GM21723 (cell line): ENCODE data around the gene PTPRK.

Experiments used
- ATAC-seq: cut with Tn5 transposase; IDR thresholded peaks from one replicate; pipeline ENCODE4 v1.9.1; 2021; ENCODE audit warnings: mild to moderate bottlenecking, moderate library complexity; ENCODE audit not compliant: unreplicated experiment

Gene PTPRK

GRCh38 chr6:127976796-127977195 lies 543.6 kb downstream of the PTPRK start:
- ATAC-seq, result no peak

DNA sequence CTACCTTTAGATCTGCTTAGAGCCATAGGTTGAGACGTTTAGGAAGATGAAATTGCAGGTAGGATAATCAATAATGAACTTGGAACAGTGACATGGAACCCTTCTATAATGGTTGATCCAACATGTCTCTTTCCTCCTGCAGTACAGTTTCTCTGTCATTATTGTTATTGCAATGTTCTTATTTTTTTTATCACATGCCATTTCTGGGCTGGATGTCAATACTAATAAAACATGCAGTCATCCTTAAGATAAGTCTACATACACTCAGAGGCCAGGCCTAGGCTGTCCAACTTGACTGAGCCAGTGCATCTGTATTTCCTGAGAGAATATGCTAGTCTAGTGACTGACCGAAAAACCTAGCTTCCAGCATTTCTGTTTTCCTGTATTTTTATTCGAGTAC lies 544.3 kb downstream of the PTPRK start:
- ATAC-seq, result no peak

DNA sequence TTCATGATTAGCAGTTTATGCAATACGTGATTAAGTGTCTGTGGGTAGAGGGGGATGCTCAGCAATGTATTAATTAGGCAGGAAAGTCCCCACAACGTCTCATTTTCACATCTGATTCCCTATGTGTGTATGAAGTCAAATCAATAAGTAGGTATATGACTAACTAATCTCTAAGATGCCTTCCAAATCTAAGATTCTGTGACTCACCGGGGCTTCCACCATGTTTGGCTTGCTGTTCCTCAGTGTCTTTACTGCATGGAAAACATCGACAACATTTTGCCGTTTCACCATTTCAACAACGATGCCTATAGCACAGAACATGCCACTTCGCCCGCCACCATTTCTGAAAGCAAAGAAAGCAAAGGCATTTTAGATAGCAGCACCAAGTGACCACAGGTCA lies 547.6 kb downstream of the PTPRK start:
- no peak for ATAC-seq

DNA sequence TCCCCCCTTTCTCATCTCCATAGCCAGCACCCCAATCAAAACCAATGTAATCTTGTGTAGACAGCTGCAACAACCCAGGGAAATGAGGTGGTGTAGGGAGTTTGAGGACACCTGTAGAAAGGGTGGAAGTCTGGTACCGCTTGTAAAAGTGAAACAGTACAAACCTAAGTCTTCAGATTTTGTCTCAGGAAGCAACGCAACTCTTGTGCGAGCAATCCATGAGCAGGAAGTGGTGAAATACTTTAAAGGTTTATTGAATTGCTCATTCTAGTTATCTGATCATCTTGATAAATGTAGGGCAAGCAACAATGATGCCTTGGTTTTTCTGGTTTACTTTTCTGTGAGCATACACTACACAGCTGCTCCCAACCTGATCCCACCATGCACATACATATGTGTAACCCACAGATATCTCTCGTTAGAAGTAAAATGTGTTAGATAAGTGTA lies 548.4 kb downstream of the PTPRK start:
- ATAC-seq, result no peak

- no peak for ATAC-seq
These were observed 549.0 kb downstream of the PTPRK start for GRCh38 chr6:127971386-127971785.

DNA sequence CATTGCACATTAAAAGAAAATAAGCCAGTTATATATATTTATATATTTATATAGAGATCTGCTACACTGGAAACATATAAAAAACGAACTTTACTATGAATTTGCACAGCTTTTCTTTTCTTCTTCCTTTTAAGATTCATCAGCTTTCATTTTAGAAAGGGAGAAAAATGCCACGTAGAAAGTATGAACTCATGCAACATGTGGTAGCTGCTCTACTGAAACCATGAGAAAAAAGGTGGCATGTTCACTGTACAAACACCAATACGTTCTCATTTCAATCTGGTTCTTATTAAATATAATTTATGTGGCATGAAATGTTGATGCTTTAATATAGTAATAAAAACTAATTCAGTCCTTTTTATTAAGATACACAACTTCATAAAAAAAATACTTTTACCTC lies 550.7 kb downstream of the PTPRK start:
- ATAC-seq, result no peak

- ATAC-seq, result no peak
These were observed 552.0 kb downstream of the PTPRK start for GRCh38 chr6:127968394-127968793.

- no peak for ATAC-seq
These were observed 552.7 kb downstream of the PTPRK start for GRCh38 chr6:127967708-127968107.

GRCh38 chr6:127966616-127967015 lies 553.8 kb downstream of the PTPRK start:
- ATAC-seq, result no peak

DNA sequence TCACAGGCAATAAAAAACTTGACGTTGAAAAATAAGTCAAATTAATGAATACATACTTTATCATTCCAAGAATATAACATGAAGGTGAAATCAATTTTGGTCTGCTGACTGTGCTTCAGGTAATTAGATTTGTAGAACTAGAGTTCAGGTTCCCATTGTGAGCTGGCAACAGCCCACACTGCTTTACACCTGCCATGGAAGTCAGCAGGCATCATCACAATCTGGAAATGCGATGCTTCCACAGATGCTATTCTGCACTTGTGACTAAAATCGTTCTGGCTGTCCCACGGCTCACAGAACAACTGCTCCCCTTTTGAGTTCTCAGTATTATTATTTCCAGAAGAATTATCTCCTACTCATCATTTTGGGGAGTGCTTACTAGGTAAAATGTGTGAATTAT lies 556.9 kb downstream of the PTPRK start:
- no peak for ATAC-seq

DNA sequence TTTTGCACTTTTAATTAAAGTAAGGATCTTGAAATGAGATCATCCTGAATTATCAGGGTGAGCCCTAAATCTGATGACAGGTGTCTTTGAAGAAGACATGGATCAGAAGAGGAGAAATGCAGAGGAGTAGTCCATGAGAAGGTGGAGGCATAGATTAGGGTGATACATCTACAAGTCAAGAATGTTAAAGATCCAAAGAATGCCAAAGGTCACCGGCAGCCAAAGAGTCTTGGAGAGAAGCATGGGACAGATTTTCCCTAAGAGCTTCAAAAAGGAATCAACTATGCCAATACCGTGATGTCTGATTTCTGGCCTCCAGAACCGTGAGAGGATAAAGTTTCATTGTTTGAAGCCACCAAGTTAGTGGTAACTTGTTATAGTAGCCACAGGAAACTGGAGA lies 560.5 kb downstream of the PTPRK start:
- no peak for ATAC-seq

DNA sequence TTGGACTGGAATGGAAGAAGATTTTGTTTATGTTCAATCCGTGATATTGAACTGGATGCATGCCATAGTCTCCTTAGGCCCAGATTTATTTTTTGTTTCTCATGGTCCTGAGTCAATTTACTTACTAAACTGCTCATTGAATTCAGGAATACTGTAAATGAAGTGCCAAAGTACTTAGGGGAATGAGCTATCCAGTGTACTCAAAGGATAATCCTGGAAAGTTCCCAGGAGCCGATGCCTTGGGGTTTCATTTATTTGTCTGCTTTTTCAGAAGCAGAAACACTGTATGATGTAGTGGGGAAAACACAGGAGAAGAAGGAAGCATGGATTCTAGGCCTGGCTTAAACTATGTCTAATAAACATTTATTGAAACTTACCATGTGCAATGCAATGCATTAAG lies 563.4 kb downstream of the PTPRK start:
- ATAC-seq, result no peak

DNA sequence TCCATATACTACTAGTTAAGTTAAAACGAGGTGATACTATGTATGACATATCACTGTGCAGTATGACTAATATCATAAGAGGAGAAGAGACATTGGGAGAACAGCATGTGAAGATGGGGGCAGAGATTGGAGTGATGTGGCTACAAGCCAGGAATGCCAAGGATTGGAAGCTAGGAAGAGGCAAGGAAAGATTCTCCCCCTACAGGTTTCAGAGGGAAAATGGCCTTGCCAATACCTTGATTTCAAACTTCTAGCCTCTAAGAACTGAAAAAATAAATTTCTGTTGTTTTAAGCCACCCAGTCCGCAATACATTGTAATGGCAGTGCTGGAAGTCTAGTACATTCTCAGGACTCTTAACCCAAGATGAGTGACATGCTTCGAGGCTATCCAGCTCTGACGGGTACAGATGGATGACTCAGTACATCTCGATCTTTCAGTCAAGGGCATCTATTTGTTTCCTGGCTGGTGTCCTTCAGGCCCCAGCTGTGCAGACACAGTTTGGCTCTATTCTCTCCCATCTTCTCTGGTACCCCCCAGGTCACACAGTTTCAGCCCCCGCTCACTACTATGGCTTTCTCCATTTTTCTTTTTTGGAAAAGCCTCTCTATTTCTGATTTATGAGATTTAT lies 564.0 kb downstream of the PTPRK start:
- no peak for ATAC-seq

DNA sequence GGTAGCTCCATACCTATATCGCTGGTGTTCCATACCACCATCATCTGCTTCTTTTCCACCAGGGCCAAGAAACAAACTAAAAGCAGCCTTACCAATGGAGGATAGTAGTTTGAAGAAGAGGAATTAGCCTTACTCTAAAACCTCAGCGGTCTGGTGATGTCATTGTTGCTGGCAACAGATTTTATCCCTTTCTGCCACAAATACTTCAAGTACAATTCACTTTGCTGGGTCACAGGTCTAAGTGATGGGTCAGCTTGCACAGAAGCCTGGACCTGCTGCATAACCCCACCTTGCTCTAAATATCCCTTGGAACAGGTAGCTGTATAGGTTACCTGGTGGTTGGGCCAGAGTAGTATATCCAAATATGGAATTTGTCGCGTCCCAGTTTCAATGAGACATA lies 566.3 kb downstream of the PTPRK start:
- ATAC-seq, result no peak

GRCh38 chr6:127952831-127953230 lies 567.6 kb downstream of the PTPRK start:
- ATAC-seq, result no peak

- no peak for ATAC-seq
These were observed 568.2 kb downstream of the PTPRK start for GRCh38 chr6:127952176-127952575.

- ATAC-seq, result peak; percentile 64
These were observed 569.1 kb downstream of the PTPRK start for GRCh38 chr6:127951172-127951917.

DNA sequence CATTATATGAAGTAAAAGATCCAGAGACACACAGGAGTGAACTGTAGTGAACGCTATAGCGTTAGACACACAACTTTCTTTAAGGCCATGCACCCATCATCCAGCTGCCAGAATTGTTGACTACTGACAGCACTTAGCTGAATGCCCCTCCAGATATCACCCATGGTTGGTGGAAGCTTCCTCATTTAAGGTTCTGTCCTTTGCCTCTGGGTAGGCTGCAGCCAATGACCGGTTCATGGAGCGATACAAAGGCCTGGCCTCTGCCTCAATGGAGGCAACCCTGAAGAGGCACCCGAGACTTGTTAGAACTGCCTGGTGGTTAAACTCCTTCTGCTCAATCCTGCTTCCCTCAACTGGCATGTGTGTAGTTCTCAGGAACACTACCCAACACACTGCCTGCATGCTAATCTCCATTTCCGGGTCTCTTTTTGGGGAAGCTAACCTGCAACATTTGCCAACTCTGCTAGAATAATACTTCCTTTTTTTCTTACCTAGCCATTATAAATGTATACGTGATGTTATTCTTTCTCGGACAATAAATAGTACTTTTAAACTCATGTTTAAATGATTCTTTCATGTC lies 569.7 kb downstream of the PTPRK start:
- ATAC-seq, result peak; percentile 28

DNA sequence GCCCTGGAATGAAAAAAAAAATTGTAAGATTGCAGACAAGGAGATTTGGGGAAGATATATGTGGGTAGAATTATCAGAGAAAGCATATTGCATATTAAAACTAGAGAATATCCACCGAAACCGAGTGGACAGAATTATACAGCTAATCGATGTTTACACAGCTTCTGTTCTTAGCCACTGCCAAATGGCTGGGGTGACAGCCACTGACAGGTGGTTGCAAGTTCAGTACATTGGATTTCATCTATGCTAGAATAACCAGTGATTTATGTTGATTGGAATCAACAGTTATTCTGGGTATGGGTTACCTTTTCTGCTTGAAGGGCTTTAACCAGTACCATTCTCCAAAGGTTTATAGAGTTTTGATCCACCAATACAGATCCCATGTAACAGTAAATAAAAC lies 571.1 kb downstream of the PTPRK start:
- no peak for ATAC-seq

- ATAC-seq, result no peak
These were observed 574.0 kb downstream of the PTPRK start for GRCh38 chr6:127946388-127946787.

DNA sequence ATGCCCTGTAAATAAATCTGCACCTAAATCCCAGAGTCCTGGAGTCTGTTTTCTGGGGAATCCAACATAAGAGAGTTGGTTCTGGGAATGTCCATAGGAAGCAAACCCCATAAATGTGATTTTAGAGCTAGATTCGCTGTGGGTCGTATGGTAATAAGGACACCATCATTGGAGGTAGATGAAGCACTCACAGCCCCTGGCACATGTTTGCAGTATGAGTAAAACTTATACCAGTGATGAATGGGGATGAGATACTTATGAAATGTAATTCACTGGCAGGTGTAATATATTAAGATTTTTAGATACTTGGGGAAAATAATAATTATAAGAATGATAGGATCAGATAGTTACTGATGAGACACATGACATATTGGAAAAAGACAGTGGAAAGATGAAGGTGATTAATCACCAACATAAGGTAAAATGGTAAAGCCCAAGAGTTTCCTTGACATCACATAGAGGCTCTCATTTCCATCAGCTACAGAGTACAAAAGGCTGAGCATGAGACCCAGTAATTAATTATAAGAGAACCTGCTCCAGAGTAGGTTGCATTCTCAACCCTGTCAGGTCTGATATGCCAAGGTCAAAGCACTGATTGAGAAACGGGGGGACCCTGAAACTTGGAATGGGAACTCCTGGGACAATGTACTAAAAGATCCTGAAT lies 574.8 kb downstream of the PTPRK start:
- ATAC-seq, result no peak

- ATAC-seq, result no peak
These were observed 579.2 kb downstream of the PTPRK start for GRCh38 chr6:127941228-127941627.
